NCI-H446 treated with DMSO at 0.1 percent for 48 hours (cell line): Measurements from ENCODE around the gene OR4D2.
"Not testable (repeated sequence)": the region's sequence is repeated elsewhere in the genome, so short reads cannot be mapped to it uniquely, and the experiment has no call there.

Source experiments
- DNase-seq: peaks from one replicate; lab custom pipeline; 2025; lab: John Stamatoyannopoulos, UW

OR4D2 gene

GRCh38 chr17:58166682-58167081 lies at the start of gene OR4D2:
TSS of gene OR4D2 (plus strand) at chr17:58166982. CDS start at chr17:58169656, 2,674 bp downstream.
- DNase-seq, result no peak

GRCh38 chr17:58117382-58117781 lies 49.4 kb upstream of the OR4D2 start:
- DNase-seq, result no peak

- no peak for DNase-seq
Observed at GRCh38 chr17:58119491-58119890, 47.3 kb upstream of the OR4D2 start.

GRCh38 chr17:58120195-58120822 lies 46.5 kb upstream of the OR4D2 start:
- no peak for DNase-seq

- DNase-seq, result no peak
Observed at GRCh38 chr17:58121925-58122324, 44.9 kb upstream of the OR4D2 start.

- no peak for DNase-seq
Observed at GRCh38 chr17:58127846-58128245, 38.9 kb upstream of the OR4D2 start.

- not testable (repeated sequence) for DNase-seq
Observed at GRCh38 chr17:58132697-58133096, 34.1 kb upstream of the OR4D2 start.

GRCh38 chr17:58136669-58137279 lies 30.0 kb upstream of the OR4D2 start:
- no peak for DNase-seq

GRCh38 chr17:58141505-58141904 lies 25.3 kb upstream of the OR4D2 start:
- DNase-seq, result no peak

GRCh38 chr17:58143335-58143734 lies 23.4 kb upstream of the OR4D2 start:
- DNase-seq, result not testable (repeated sequence)

GRCh38 chr17:58144801-58145200 lies 22.0 kb upstream of the OR4D2 start:
- no peak for DNase-seq

GRCh38 chr17:58147930-58148434 lies 18.8 kb upstream of the OR4D2 start, which contains the start of gene OR4D1:
TSS of gene OR4D1 (plus strand) at chr17:58148384. CDS start at chr17:58155154, 6,770 bp downstream.
- DNase-seq, result no peak

- no peak for DNase-seq
Observed at GRCh38 chr17:58148609-58149008, 18.2 kb upstream of the OR4D2 start.

GRCh38 chr17:58150394-58150793 lies 16.4 kb upstream of the OR4D2 start:
- no peak for DNase-seq

- no peak for DNase-seq
Observed at GRCh38 chr17:58153046-58153445, 13.7 kb upstream of the OR4D2 start.

- DNase-seq, result no peak
Observed at GRCh38 chr17:58153671-58154070, 13.1 kb upstream of the OR4D2 start.

GRCh38 chr17:58156839-58157803 lies 9.7 kb upstream of the OR4D2 start:
- DNase-seq, result no peak

- no peak for DNase-seq
Observed at GRCh38 chr17:58158181-58158580, 8.6 kb upstream of the OR4D2 start.

- no peak for DNase-seq
Observed at GRCh38 chr17:58161566-58161965, 5.2 kb upstream of the OR4D2 start.

GRCh38 chr17:58165981-58166380 lies 801 bp upstream of the OR4D2 start:
- no peak for DNase-seq

GRCh38 chr17:58170622-58171021 lies 3.8 kb downstream of the OR4D2 start:
- DNase-seq, result no peak

GRCh38 chr17:58172369-58173071 lies 5.7 kb downstream of the OR4D2 start:
- no peak for DNase-seq
